HG03066 (cell line): ENCODE results near the gene PDPK1.
"Not testable (repeated sequence)": the region's sequence is repeated elsewhere in the genome, so short reads cannot be mapped to it uniquely, and the experiment has no call there.

Source experiments
- ATAC-seq: cut with Tn5 transposase; IDR thresholded peaks from one replicate; pipeline ENCODE4 v1.9.1; 2021; ENCODE audit warnings: low read depth; ENCODE audit not compliant: unreplicated experiment

The PDPK1 gene

GRCh38 chr16:2609827-2610470, 72.1 kb downstream of the PDPK1 start:
- ATAC-seq: no peak

DNA sequence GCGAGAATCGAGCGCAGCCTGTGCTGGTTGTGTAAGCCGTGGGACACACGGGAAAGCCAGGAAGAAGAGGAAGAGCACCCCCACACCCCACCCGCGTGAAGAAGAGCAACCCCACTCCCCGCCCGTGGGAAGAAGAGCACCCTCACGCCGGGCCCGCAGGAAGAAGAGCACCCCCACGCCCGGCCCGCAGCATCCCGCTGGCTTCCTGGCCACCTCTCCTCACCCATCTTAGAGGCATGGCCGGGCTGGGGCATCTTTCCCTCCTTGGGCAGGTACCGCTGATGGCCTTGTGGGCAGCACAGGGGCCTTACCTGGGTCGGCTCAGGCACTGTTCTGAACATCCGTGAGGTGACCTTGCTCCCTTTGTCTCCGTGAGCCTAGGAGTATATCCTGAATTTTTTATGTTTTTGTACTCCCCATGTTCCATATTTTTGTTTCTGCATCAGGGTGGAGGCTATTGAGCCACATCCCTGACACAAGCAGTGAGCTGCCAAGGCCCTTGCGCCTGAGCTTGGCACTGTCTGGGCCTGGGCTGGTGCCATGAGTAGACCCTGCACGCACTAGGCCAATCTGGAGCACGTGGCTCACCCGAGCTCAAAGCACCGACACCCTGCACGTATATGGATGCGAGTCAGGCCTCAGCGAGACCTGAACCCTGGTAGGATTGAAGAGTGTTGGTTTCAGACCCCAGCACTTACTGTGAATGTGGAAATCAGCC, 73.1 kb downstream of the PDPK1 start:
- no peak for ATAC-seq

DNA sequence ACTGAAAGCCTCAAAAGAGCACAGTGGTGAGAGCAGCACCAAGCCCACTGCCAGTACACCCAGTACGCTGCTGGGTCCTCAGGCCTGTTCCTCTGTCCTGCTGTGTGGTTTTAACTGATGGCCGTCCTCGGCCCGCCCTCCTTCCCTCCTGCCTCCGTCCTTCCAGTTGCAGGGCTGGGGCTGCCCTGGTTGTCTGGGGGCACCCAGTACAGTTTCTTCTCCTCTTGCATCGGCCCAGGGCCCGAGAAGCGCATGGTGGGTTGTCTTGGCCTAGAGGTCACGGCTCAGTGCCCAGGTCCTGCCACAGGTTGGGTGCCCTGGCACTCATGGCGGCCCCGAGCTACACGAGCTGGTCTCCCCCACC, 73.7 kb downstream of the PDPK1 start:
- ATAC-seq: no peak

DNA sequence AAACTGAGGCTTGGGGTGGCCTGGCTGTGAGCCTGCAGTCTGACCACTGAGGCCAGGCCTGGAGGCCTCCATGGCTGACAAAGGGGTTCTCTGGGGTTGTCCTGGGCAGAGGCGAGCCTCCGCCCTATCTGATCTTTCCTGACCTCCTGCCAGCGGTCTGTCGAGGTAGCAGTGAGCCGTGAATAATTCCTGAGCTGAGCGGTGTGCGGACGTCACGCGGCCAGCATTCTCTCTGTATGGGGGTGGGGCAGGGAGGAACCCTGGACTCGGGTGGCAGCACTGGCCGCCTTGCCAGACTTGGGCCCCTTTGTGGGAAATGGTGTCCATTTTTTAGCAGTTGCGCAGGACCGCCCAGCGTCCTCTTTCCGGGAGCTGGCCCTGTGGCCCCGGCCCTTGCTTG, 74.1 kb downstream of the PDPK1 start:
- not testable (repeated sequence) for ATAC-seq

GRCh38 chr16:2613251-2613650, 75.4 kb downstream of the PDPK1 start:
- ATAC-seq: not testable (repeated sequence)

- ATAC-seq: no peak
These were observed 77.0 kb downstream of the PDPK1 start for GRCh38 chr16:2614761-2615191.

- not testable (repeated sequence) for ATAC-seq
These were observed 81.1 kb downstream of the PDPK1 start for GRCh38 chr16:2618964-2619363.

DNA sequence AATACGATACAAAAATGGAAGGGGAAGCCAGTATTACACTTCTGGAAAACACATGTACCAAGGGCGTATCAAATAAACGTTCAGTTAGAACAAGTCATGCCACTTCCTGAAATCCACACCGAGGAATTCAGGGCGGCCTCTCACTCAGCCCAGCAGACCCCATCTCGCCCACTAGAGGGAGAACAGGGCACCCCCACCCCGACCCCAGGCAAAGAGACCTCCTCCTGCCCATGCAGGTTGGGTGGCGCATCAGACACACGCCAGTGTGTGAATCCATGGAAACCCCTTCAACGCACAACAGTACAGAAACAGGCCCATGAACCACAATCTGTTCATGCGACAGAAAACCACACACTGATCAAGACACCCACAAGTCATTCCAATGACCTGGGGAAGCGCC, 81.8 kb downstream of the PDPK1 start:
- not testable (repeated sequence) for ATAC-seq

- ATAC-seq: not testable (repeated sequence)
These were observed 83.0 kb downstream of the PDPK1 start for GRCh38 chr16:2620870-2621269.

GRCh38 chr16:2621395-2621794, 83.6 kb downstream of the PDPK1 start:
- not testable (repeated sequence) for ATAC-seq

- ATAC-seq: not testable (repeated sequence)
These were observed 89.3 kb downstream of the PDPK1 start for GRCh38 chr16:2627075-2627474.

- not testable (repeated sequence) for ATAC-seq
These were observed 93.4 kb downstream of the PDPK1 start for GRCh38 chr16:2631203-2631602.

GRCh38 chr16:2632291-2632690, 94.5 kb downstream of the PDPK1 start:
- not testable (repeated sequence) for ATAC-seq

- ATAC-seq: not testable (repeated sequence)
These were observed 101.4 kb downstream of the PDPK1 start for GRCh38 chr16:2639071-2639721.

GRCh38 chr16:2639722-2640072, 101.9 kb downstream of the PDPK1 start:
- not testable (repeated sequence) for ATAC-seq

GRCh38 chr16:2642561-2642960, 104.7 kb downstream of the PDPK1 start:
- ATAC-seq: not testable (repeated sequence)

- not testable (repeated sequence) for ATAC-seq
These were observed 107.1 kb downstream of the PDPK1 start for GRCh38 chr16:2644754-2645453.

- ATAC-seq: not testable (repeated sequence)
These were observed 113.5 kb downstream of the PDPK1 start for GRCh38 chr16:2651268-2651871.
